ENCODE data around the gene RAB29.

RAB29 gene

GRCh38 chr1:205729945-205730610, 45.2 kb downstream of the RAB29 start:
- TF ChIP-seq CTCF (IDR thresholded peaks at IDR 0.05), result no peak

- no peak for TF ChIP-seq CTCF (IDR thresholded peaks at IDR 0.05)
Observed at GRCh38 chr1:205726619-205727125, 48.6 kb downstream of the RAB29 start.

GRCh38 chr1:205725514-205725913, 49.8 kb downstream of the RAB29 start:
- no peak for TF ChIP-seq CTCF (IDR thresholded peaks at IDR 0.05)

DNA sequence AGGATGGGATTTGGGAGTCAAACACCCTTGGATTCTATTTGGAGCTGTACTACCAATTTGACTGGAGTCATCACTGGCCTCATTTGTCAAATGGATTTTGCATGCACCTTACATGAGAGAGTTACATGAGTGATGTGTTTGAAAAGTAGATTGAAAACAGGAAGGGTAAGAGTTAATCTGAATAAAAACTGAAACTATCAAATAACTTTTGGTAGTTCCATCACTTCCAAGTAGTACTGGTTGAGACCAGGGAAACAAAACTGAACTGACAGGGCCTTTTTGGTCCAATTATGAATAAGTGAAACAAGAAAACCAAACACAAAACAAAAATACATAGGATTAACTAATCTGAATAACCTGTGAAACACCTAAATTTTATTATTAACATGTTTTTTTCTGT, 55.5 kb downstream of the RAB29 start:
- TF ChIP-seq CTCF (IDR thresholded peaks at IDR 0.05), result no peak

- TF ChIP-seq CTCF (IDR thresholded peaks at IDR 0.05), result no peak
Observed at GRCh38 chr1:205719015-205719414, 56.3 kb downstream of the RAB29 start.
